NCI-H460 (cell line): Measurements from ENCODE around the gene PHACTR1. TPM values are rescaled to one million over a fixed set of nuclear protein-coding genes. Genes with fewer than 3 reads are reported as not detected.

Experiments used
- DNase-seq: peaks from one replicate; pipeline ENCODE4 v3.0.0-alpha.2; 2016; ENCODE audit warnings: low read depth; ENCODE audit errors: extremely low read depth
- total RNA-seq: library from RNA; depleted of rRNA; stranded (reverse); fragments of >200 nt; shearing (Covaris generic); gene quantifications from 2 replicates; pipeline ENCODE4 v1.2.3, GENCODE V29; 2014

Gene PHACTR1
- total RNA-seq, 1 experiment from 2014 or later = not detected

DNA sequence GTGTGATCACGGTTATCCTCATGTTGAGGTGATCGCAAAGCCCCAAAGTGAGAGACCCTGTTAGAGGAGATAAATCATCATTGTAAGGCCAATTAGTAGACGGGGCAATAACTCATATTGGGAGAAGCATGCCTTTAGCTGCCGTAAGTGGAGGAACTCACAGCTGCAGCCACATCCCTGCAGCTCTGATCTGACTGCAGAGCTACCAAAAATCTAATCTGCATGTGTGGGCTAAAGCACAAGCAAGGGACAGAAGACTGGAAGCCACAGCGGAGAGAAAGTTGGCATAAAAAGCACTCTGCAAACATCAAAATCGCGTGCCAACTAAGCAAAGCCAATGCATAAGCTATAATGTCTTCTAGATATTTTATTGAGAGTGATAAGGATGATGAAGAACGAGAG is 532.0 kb downstream of the PHACTR1 start:
- DNase-seq = no peak

- no peak for DNase-seq
Measured at GRCh38 chr6:13248994-13249393, 532.4 kb downstream of the PHACTR1 start.

DNA sequence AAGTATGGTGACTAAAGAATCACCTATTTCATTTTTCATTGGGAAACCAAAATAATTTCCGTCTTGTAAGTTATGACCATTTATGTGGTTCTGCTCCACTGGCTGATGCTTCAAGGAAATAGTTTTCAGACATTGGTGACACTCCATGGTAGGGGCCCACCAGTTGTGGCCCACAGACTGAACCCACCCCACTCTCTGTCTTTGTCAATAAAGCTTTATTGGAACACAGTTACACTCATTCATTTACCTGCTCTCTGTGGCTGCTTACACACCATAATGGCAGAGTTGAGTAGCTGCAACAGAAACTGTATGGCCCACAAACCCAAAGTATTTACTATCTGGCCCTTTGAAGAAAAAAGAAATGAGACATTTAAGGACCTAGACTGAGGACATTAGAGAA is 533.2 kb downstream of the PHACTR1 start:
- no peak for DNase-seq

DNA sequence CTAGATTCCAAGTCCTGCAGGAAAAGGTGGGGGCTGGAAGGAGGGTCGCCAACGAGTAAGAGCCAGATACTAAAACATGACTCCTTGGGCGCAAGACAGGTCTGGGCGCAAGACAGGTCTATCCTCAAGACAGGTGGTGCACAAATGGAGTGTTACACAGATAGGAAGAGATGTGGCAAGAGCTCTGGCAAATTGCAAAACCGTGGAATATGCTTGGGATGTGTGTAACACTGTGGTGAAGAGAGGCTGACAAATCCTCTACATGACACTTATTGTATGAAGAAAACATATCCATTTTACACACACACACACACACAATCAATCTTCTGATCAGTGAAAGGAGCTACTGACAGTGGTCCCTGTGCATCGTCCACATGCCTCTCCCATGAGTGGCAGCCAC is 534.1 kb downstream of the PHACTR1 start:
- DNase-seq = no peak

GRCh38 chr6:13251242-13251641 is 534.7 kb downstream of the PHACTR1 start:
- no peak for DNase-seq

DNA sequence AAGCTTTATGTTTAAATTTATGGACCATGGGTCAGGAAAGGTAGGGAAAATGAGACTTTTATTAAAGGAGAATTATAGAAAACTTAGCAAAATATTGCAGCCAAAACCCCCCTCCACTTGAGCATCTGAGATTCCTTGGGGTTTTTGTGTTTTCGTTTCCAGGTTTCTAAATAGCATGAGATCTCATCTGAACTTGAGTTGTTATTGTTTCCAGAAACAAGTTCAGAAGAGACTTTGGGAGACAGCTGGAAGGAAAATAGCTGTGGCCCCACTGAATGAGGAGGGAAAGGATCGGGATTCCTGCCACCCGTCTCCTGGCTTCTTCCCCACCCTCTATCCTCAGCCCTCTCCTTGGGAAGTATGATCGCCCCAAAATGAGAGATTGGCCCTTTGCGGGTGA is 536.2 kb downstream of the PHACTR1 start:
- DNase-seq = no peak

GRCh38 chr6:13253272-13253671 is 536.7 kb downstream of the PHACTR1 start:
- no peak for DNase-seq

DNA sequence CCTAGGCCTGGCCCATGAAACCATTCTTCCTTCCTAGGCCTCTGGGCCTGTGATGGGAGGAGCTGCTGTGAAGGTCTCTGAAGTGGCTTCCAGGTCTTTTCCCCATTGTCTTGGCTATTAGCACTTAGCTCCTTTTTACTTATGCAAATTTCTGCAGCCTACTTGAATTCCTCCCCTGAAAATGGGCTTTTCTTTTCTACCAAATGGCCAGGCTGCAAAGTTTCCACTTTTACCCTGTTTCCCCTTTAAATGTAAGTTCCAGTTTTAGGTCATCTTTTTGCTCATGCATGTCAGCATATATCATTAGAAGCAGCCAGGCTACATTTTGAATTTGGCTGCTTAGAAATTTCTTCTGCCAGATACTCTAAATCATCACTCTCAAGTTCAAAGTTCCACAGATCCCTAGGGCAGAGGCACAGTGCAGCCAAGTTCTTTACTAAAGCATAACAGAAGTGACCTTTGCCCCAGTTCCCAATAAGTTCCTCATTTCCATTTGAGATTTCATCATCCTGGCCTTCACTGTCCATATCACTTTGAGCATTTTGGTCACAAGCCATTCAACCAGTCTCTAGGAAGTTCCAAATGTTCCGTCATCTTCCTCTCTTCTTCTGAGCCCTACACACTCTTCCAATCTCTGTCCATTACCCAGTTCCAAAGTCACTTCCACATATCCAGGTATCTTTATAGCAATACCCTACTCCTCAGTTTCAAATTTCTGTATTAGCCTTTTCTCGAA is 539.9 kb downstream of the PHACTR1 start:
- DNase-seq = no peak

- no peak for DNase-seq
Measured at GRCh38 chr6:13259393-13259792, 542.8 kb downstream of the PHACTR1 start.

- DNase-seq = no peak
Measured at GRCh38 chr6:13260101-13260598, 543.6 kb downstream of the PHACTR1 start.

DNA sequence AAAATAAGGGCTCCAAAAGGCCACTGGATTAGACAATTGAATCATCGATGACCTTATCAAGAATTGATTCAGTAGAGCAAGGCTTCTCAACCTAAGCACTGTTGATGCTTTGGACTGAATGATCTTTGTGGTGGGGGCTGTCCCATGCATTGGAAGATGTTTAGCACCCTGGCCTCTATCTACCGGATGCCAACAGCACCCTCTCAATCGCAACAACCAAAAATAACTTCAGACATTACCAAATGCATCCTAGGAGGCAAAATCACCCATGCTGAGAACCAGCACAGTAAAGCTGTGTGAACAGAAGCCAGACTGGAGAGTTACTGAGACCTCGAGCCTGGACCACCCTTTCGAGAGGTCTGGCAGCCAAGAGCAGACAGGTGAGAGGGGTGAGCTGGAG is 544.3 kb downstream of the PHACTR1 start:
- DNase-seq = no peak

GRCh38 chr6:13261464-13261994 is 545.0 kb downstream of the PHACTR1 start:
- DNase-seq = no peak

DNA sequence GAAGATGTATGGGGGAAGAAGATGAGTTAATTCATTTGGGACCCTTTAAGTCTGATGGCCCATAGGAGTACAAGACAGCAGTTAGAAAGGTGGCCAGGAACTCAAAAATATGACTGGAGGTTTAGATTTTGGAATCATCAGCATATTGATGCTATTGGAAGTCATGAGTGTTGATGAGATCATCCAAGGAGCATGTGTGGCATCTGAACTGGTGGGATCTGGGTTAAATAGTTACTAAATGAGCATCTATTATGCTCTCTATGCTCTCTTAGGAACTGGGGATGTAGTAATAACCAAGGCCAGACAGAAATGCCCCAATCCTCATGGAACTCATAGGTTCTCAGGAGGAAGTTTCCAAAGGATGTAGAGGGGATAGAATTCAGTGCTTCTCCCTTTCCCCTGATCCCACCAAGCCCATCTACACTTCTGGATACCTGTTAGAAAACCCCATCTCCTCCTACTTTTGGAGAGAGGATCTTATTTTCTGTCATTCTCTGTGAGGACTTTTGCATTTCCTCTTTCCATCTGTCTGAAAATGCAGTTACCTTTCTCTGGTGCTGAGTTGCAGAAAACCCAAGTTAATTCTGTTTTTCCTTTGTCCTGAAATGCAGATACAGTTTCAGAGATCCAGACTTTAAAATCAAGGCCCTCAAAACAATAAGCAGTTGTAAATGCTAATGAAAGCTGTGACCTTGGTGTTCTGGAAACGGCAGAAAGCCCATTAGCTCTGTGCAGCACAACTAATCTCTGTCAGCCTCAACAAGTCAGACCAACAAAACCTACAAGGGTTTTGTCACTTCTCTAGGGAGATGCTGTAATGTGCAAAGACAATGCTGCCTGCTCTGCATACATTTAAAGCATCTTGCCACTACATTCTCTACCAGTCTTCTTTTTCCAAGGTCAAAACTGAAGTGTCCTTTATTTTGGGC is 546.0 kb downstream of the PHACTR1 start:
- no peak for DNase-seq

- no peak for DNase-seq
Measured at GRCh38 chr6:13263669-13264068, 547.1 kb downstream of the PHACTR1 start.

DNA sequence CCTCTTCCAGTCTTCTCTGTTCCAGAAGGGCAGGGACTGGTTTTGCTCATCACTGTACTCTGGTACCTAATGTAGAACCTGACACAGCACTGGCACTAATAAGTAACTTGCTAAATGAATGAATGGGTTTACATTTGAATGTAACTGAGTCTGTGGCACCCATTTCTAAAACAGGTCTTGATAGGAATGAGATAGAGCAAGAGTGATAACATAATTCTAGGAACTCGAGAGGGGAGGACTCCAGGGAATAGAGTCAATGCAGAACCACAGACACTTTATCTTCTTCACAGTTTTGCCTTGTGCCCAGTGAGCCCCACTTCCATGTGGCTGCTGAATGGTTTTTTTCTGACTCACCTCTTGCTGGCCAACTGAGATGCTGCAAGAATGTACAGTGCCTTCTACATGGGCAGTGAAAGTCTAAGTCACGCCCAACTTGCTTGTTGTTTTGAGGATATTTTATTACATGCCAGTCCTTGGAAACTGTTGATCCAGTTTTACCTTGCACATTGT is 550.6 kb downstream of the PHACTR1 start:
- DNase-seq = no peak

- no peak for DNase-seq
Measured at GRCh38 chr6:13268913-13269518, 552.4 kb downstream of the PHACTR1 start.

DNA sequence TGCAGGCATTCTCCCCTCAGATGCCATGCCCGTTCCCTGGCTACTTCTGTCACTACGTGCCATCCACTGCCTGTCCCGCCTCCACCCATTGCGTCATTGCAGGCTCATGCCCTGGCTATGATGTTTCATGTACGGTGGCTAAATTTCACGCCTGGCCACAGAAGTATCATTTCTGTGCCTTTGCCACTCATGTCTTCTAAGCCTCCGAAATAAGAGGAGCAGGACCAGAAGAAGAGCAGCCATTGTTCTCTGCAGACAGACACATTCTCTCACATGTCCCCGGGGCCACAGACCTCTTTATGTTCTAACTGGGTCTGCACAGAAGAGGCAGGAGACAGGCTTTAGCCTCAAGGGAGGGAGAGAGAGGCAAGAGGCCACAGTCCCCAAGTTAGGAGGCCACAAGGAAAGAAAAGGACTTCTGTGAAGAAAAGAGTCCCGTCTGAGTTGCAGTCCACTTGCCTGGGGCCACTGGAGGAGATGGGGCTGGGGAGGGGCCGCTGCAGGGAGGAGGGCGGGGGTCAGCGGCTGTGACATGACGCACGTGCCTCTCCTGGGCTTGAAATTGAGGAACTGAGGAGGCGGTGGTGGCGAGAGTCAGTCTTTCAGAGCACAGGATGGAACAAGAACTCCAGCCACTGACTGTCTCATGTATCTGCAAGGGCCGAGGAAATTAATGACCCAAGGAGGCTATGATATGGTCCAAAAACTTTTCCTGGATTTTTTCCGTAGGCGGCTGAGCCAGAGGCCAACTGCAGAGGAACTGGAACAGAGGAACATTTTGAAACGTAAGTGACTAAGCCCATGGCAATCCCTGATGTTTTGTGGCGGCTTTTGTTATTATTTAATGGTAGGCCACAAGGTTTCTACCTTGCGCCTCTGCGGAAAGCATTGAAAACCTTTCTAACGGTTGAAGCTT is 555.8 kb downstream of the PHACTR1 start:
- DNase-seq = no peak

DNA sequence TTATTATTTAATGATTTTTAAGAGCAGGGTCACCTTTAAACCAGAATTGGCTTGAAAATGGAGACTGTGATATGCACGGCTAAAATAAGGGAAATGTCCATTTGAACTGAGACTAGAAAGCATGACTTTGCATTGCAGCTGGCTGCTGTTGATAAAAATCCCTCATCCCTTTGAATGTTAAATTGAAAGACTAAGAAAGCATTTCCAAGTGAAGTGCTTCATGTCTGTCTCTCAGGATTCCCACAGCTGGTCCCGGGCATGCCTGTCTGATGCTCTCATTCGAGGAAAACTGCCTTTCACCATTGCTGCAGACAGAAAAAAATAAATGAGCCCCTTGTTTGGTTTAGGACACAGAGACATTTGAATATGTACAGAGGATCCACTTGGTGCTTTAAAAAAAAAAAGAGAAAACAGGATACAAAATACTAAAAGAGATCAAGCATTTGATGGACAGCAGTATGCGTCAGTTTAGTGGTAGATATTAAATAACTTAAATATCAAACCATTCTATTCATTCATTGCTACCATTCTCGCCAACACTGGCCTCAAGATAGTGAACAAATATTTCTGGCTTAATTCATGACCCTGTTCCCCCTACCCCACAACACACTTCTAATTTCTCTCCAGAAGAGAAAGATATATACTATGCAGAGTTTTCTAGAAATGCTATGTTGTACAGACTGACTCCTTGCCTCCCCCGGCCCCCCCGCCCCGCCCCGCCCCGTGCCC is 556.8 kb downstream of the PHACTR1 start:
- no peak for DNase-seq
